Measurements from ENCODE around the gene HSPA9.

GRCh38 chr5:138573223-138573622 is 2.0 kb downstream of the HSPA9 start:
- TF ChIP-seq POLR2A (IDR thresholded peaks at IDR 0.05; ENCODE audit: low read depth, low read length) (no peak), POLR2AphosphoS5 (IDR thresholded peaks at IDR 0.05; ENCODE audit: low read depth, low read length) (no peak), POU2F2 (IDR thresholded peaks at IDR 0.05; ENCODE audit: low read depth, low read length) (no peak), SPI1 (IDR thresholded peaks at IDR 0.05; ENCODE audit: low read depth, low read length) (no peak)
